HepG2 (cell line): ENCODE results near the gene CCDC120. TPM values are rescaled to one million over a fixed set of nuclear protein-coding genes. Genes with fewer than 3 reads are reported as not detected.

ENCODE experiments used
- ATAC-seq: fragments of 200-7000 bp; cut with Tn5 transposase; 3 replicates; pipeline ENCODE4 v1.9.1; 2020; ENCODE audit warnings: mild to moderate bottlenecking, moderate library complexity
- BruUV-seq: library from RNA; stranded (reverse); fragments of 400-500 nt; replicated peaks from 2 replicates; lab custom pipeline; 2021; lab: Mats Ljungman, UMichigan
- CTCF ChIA-PET: fragments of 300-600 bp; formaldehyde crosslinking; extraction: SDS; loops from one replicate; lab custom pipeline; 2021; ENCODE audit warnings: low total read pairs, inconsistent platforms, low intra/inter-chr PET ratio; lab: Yijun Ruan, JAX
- POLR2A ChIA-PET: fragments of 350-600 bp; sonication (Branson Sonifier 250); formaldehyde crosslinking; loops from one replicate; lab custom pipeline; 2020; ENCODE audit warnings: antibody characterized with exemption, inconsistent platforms; lab: Yijun Ruan, JAX
- DNase-seq: peaks from one replicate; pipeline ENCODE4 v3.0.0-alpha.2; 2015; ENCODE audit warnings: low spot score
- FAIRE-seq: peaks from 3 replicates; lab custom pipeline; 2011; peaks lifted over from hg19 to GRCh38; lab: Jason Lieb, UNC
- H2AFZ ChIP-seq: one replicate; pipeline ENCODE4 v1.6.1; 2011; ENCODE audit warnings: low read length, inconsistent platforms
- H3K27ac ChIP-seq: fragments of 300-600 bp; 3 replicates; pipeline ENCODE4 v1.8.0; 2011; ENCODE audit warnings: mixed run types, mild to moderate bottlenecking, mixed read lengths, low read length, inconsistent platforms; ENCODE audit not compliant: insufficient read depth; ENCODE audit errors: extremely low read length
- H3K27me3 ChIP-seq, 2 experiments: fragments of 200-600 bp in 1 of 2; 2 replicates in 1 of 2; 3 replicates in 1 of 2; pipeline versions ENCODE4 v1.6.0 to v1.8.0; 2011; ENCODE audit warnings: low read length in 2 of 2, mild to moderate bottlenecking in 2 of 2, moderate library complexity in 2 of 2, inconsistent platforms in 1 of 2; ENCODE audit not compliant: insufficient read depth in 2 of 2, control insufficient read depth in 1 of 2
- H3K36me3 ChIP-seq, 2 experiments: fragments of 200-600 bp in 1 of 2; replicated peaks in 1 of 2; 2 replicates in 1 of 2; 3 replicates in 1 of 2; pipeline versions ENCODE4 v1.5.1 to v1.8.0; 2011; ENCODE audit warnings: low read length in 2 of 2, inconsistent platforms in 1 of 2; ENCODE audit not compliant: insufficient read depth in 2 of 2, control insufficient read depth in 1 of 2
- H3K4me1 ChIP-seq: 2 replicates; pipeline ENCODE4 v1.5.1; 2012; ENCODE audit warnings: low read length, inconsistent platforms; ENCODE audit not compliant: insufficient read depth
- H3K4me2 ChIP-seq: 2 replicates; pipeline ENCODE4 v1.6.0; 2011; ENCODE audit warnings: low read depth, low read length, inconsistent platforms
- H3K4me3 ChIP-seq, 3 experiments: fragments of 200-600 bp in 1 of 3; sonication (generic), shearing (Covaris generic) in 1 of 3; replicated peaks in 1 of 3; 2 replicates each; pipeline ENCODE4 v1.5.1; 2011 to 2016; ENCODE audit warnings: low read length in 3 of 3, inconsistent platforms in 2 of 3, low read depth in 2 of 3, mild to moderate bottlenecking in 2 of 3, control low read depth in 1 of 3, mixed read lengths in 1 of 3; ENCODE audit not compliant: insufficient read depth in 1 of 3
- H3K79me2 ChIP-seq: one replicate; pipeline ENCODE4 v1.6.1; 2011; ENCODE audit warnings: low read length, inconsistent platforms; ENCODE audit not compliant: insufficient read depth
- H3K9ac ChIP-seq: 2 replicates; pipeline ENCODE4 v1.6.0; 2011; ENCODE audit warnings: mild to moderate bottlenecking, low read depth, low read length, inconsistent platforms; ENCODE audit not compliant: insufficient read depth
- H3K9me3 ChIP-seq: 2 replicates; pipeline ENCODE4 v1.5.1; 2012; ENCODE audit warnings: mild to moderate bottlenecking, low read length
- H4K20me1 ChIP-seq: 2 replicates; pipeline ENCODE4 v1.6.0; 2011; ENCODE audit warnings: inconsistent platforms, mild to moderate bottlenecking, low read length, moderate library complexity; ENCODE audit not compliant: insufficient read depth
- BRCA1 ChIP-seq: sonication (generic); formaldehyde crosslinking; IDR thresholded peaks from 2 replicates; pipeline ENCODE4 v1.4.0; 2020; ENCODE audit warnings: missing genetic modification reagents
- CCDC6 ChIP-seq: sonication (generic); formaldehyde crosslinking; IDR thresholded peaks from 2 replicates; pipeline ENCODE4 v1.8.1; 2022; ENCODE audit warnings: mild to moderate bottlenecking, missing genetic modification reagents, moderate library complexity
- HOXA9 ChIP-seq: sonication (generic); formaldehyde crosslinking; IDR thresholded peaks from 2 replicates; pipeline ENCODE4 v1.8.1; 2022; ENCODE audit warnings: missing genetic modification reagents, mild to moderate bottlenecking, moderate library complexity, borderline replicate concordance
- RBAK ChIP-seq: sonication (generic); formaldehyde crosslinking; IDR thresholded peaks from 2 replicates; pipeline ENCODE4 v1.5.1; 2020; ENCODE audit warnings: mild to moderate bottlenecking, missing genetic modification reagents
- RORA ChIP-seq: sonication (generic); formaldehyde crosslinking; IDR thresholded peaks from 2 replicates; pipeline ENCODE4 v1.5.0; 2020; ENCODE audit warnings: mild to moderate bottlenecking, missing genetic modification reagents, moderate library complexity
- SNRNP70 ChIP-seq: fragments of 200-400 bp; formaldehyde crosslinking; IDR thresholded peaks from 2 replicates; pipeline ENCODE4 v1.6.1; 2017; ENCODE audit warnings: mild to moderate bottlenecking, low read depth, low read length, moderate library complexity
- ZNF207 ChIP-seq: fragments of 450-650 bp; IDR thresholded peaks from 2 replicates; pipeline ENCODE4 v1.6.1; 2016; ENCODE audit warnings: antibody characterized with exemption, borderline replicate concordance
- ZNF263 ChIP-seq: sonication (generic); formaldehyde crosslinking; IDR thresholded peaks from 2 replicates; pipeline ENCODE4 v1.4.0; 2020; ENCODE audit warnings: missing genetic modification reagents
- ZNF34 ChIP-seq: sonication (generic); formaldehyde crosslinking; IDR thresholded peaks from 2 replicates; pipeline ENCODE4 v1.4.0; 2020; ENCODE audit warnings: mild to moderate bottlenecking, missing genetic modification reagents, borderline replicate concordance
- ZNF572 ChIP-seq: sonication (generic); formaldehyde crosslinking; IDR thresholded peaks from 2 replicates; pipeline ENCODE4 v1.5.1; 2020; ENCODE audit warnings: mild to moderate bottlenecking, missing genetic modification reagents
- ZNF672 ChIP-seq: sonication (generic); formaldehyde crosslinking; IDR thresholded peaks from 2 replicates; pipeline ENCODE4 v1.8.1; 2022; ENCODE audit warnings: missing genetic modification reagents
- WGBS: methylation state at CpG from one replicate; pipeline ENCODE4 v1.1.6; 2017; ENCODE audit warnings: low lambda C conversion rate; 5-methylcytosine and 5-hydroxymethylcytosine counted together
- in situ Hi-C: cut with HindIII; loops from 2 replicates; pipeline ENCODE4 v1.10.0; 2017; ENCODE audit warnings: low pct_unique_long_range_greater_than_20kb; ENCODE audit not compliant: extremely low pct_ligation_motif_present
- intact Hi-C: fragments of 100-400 bp; cut with micrococcal nuclease; formaldehyde crosslinking; loops from one replicate; pipeline ENCODE4 v1.10.0; 2022; ENCODE audit not compliant: unreplicated experiment
- polyA plus RNA-seq, 8 experiments: library from polyadenylated mRNA; depleted of rRNA in 3 of 8; stranded (reverse) in 7 of 8; unstranded in 1 of 8; fragments of >200 nt; fragmentation: Illumina TruSeq in 4 of 8; extraction: Trizol in 4 of 8; gene quantifications; 2 replicates each; pipeline versions ENCODE4 v1.2.1 to v1.2.3, GENCODE V29; 2011 to 2016; ENCODE audit warnings: low read depth in 4 of 8, missing spikeins in 1 of 8, mixed read lengths in 1 of 8; ENCODE audit not compliant: insufficient read depth in 1 of 8
- total RNA-seq, 5 experiments: library from RNA; depleted of rRNA; stranded (reverse); fragments of >200 nt; fragmentation: Illumina TruSeq; extraction: Trizol; gene quantifications; 2 replicates each; pipeline ENCODE4 v1.2.3, GENCODE V29; 2016; ENCODE audit warnings: low read depth in 1 of 5
- TF ChIP-seq, protein P1 (sequence below): sonication (generic); formaldehyde crosslinking; IDR thresholded peaks from 2 replicates; pipeline ENCODE4 v1.8.1; 2023; ENCODE audit warnings: missing genetic modification reagents, inconsistent platforms, borderline replicate concordance
- TF ChIP-seq, protein P2 (sequence below): sonication (generic); IDR thresholded peaks from 2 replicates; pipeline ENCODE4 v1.6.1; 2016; ENCODE audit warnings: low read depth, borderline replicate concordance

CCDC120 gene
- total and polyA plus RNA-seq, 2 of the 13 experiments (the other 11 are each of a cell fraction or from before 2014, with no cell fraction given): 0.89 to 3.2 TPM

DNA sequence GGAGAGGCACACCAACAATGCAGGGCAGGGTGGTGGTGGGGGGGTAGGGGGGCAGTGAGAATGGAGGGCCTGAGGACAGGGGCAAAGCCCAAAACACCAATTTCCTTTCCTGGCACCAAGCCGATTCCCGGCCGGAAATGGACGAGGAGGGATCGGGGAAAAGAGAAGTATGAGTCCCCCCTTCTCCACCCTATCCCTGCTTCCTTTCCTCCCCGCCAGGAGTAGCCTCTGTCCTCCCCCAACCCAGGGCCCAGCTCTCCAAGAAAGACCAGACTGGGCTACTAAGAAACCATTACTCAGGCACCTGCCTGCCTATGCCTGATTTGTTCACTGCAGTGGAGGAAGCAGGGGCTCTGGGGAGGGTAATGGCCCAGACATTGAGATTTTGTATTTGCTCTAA is 402 bp downstream of the CCDC120 start (continued):
- TF ChIP-seq RORA (CRISPR knock-in tag): no peak
- TF ChIP-seq, protein P1, sequence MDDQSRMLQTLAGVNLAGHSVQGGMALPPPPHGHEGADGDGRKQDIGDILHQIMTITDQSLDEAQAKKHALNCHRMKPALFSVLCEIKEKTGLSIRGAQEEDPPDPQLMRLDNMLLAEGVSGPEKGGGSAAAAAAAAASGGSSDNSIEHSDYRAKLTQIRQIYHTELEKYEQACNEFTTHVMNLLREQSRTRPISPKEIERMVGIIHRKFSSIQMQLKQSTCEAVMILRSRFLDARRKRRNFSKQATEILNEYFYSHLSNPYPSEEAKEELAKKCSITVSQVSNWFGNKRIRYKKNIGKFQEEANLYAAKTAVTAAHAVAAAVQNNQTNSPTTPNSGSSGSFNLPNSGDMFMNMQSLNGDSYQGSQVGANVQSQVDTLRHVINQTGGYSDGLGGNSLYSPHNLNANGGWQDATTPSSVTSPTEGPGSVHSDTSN: no peak
- no peak for TF ChIP-seq ZNF572 (CRISPR knock-in tag)
- TF ChIP-seq ZNF672 (CRISPR knock-in tag): no peak
- no peak for TF ChIP-seq BRCA1 (CRISPR knock-in tag)
- no peak for TF ChIP-seq ZNF207
- TF ChIP-seq, protein P2, sequence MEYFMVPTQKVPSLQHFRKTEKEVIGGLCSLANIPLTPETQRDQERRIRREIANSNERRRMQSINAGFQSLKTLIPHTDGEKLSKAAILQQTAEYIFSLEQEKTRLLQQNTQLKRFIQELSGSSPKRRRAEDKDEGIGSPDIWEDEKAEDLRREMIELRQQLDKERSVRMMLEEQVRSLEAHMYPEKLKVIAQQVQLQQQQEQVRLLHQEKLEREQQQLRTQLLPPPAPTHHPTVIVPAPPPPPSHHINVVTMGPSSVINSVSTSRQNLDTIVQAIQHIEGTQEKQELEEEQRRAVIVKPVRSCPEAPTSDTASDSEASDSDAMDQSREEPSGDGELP: no peak

DNA sequence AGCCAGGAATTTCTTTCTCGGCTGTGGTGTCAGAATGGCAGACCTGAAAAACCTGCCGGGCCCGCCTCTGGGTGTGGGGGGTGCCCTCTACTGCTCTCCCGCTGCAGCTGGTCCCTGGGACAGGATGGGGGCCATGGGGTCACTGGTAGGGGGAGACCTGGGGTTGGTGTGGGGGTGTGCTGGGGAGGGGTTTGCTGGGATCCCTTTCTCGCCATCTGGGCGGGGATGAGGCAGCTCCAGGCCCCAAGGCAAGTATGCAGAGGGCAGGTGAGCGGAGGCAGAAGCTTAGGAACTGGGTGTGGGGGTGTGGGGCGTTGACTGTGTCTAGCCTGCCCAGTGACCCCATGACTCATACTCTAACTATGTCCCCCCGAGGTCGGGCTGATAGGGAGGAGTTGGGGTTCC is 884 bp downstream of the CCDC120 start:
- Histone ChIP-seq H3K36me3 (no peaks in the 10 kb centered on the region; a peak in 2 of 5 replicates), H3K9me3 (no peaks in the 10 kb centered on the region), H3K27me3 (no peaks in the 10 kb centered on the region), H3K4me3 (peak overlapping the region in 2 of 3 experiments; percentile 26 to 55; a peak in 1 of 6 replicates), H4K20me1 (no peaks in the 10 kb centered on the region), H2AFZ (no peak overlapping the region), H3K4me1 (peaks cover 36% of the 10 kb centered on the region), H3K79me2 (no peaks in the 10 kb centered on the region), H3K4me2 (peak overlapping the region; percentile 61), H3K27ac (no peak overlapping the region), H3K9ac (0 out of 2 replicates have a peak overlapping the region, but pooled peaks have one; percentile 39)
- FAIRE-seq (no peak), DNase-seq (no peak), ATAC-seq (no peak)
- no CpG with 5 or more reads among the region's 10 CpGs for WGBS
- ChIA-PET POLR2A (interaction anchor here (1.1 kb wide), 1 partner anchor 41 kb away, joined by 4 read pairs; no protein-coding TSS in a partner anchor), CTCF (no interaction called here)
- intact Hi-C loops: no loop called here
- BruUV-seq: no TSS peak
- no peak for TF ChIP-seq SNRNP70
- no peak for TF ChIP-seq CCDC6 (CRISPR knock-in tag)
- no peak for TF ChIP-seq ZNF34 (CRISPR knock-in tag)
- TF ChIP-seq RBAK (CRISPR knock-in tag): no peak
- no peak for TF ChIP-seq ZNF263 (CRISPR knock-in tag)
- no peak for TF ChIP-seq HOXA9 (CRISPR knock-in tag)
- in situ Hi-C loops: no loop called here
